Measurements from ENCODE around the gene MAP7D2. TPM values are rescaled to one million over a fixed set of nuclear protein-coding genes. Genes with fewer than 3 reads are reported as not detected.

MAP7D2 gene
- total and polyA plus RNA-seq, 2 of the 13 experiments (the other 11 are each of a cell fraction or from before 2014, with no cell fraction given), result 9.6 to 10.5 TPM

DNA sequence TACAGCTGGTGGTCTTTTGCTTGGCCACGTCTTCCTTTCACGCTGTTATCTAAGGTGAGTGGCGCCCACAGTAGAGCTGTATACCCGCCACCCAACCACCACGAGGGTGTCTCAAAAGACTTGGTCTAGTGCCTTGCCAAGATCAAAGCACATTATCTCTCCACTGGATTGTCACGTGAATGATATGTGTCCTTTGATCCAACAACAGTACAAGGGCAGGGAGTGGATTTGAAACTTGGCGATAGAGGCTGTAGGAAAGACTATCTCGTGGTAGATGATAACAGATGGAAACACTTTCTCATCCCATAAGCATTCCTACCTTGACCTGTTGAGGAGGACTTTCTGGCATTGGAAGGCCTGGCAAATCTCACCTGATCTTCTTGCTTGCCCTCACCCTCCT lies 88.1 kb downstream of the MAP7D2 start:
- in situ Hi-C loops (cut with HindIII; ENCODE audit: extremely low pct_ligation_motif_present, low pct_unique_long_range_greater_than_20kb), result no loop called here
- peak overlapping the region; percentile 64 for H3K27ac ChIP-seq (ENCODE audit: extremely low read length, insufficient read depth, low read length)
- TF ChIP-seq ZNF605 (CRISPR knock-in tag; IDR thresholded peaks at IDR 0.05) (no peak), ZNF746 (CRISPR knock-in tag; IDR thresholded peaks at IDR 0.05) (no peak), ZC3H4 (CRISPR knock-in tag; IDR thresholded peaks at IDR 0.05; ENCODE audit: borderline replicate concordance) (no peak), ZBTB34 (CRISPR knock-in tag; IDR thresholded peaks at IDR 0.05) (no peak), TOPORS (CRISPR knock-in tag; IDR thresholded peaks at IDR 0.05) (no peak), ZBTB39 (CRISPR knock-in tag; IDR thresholded peaks at IDR 0.05) (no peak), MLXIP (CRISPR knock-in tag; IDR thresholded peaks at IDR 0.05; ENCODE audit: borderline replicate concordance) (no peak), KDM1A (CRISPR knock-in tag; IDR thresholded peaks at IDR 0.05) (no peak), ZNF607 (CRISPR knock-in tag; IDR thresholded peaks at IDR 0.05; ENCODE audit: borderline replicate concordance) (no peak), CBX2 (IDR thresholded peaks at IDR 0.05; ENCODE audit: low read depth, low read length) (no peak), CBX2 (CRISPR knock-in tag; IDR thresholded peaks at IDR 0.05; ENCODE audit: low read depth) (no peak), HOXD1 (CRISPR knock-in tag; IDR thresholded peaks at IDR 0.05) (no peak), MEIS2 (CRISPR knock-in tag; IDR thresholded peaks at IDR 0.05) (no peak), RAD21 (CRISPR knock-in tag; IDR thresholded peaks at IDR 0.05) (no peak), ZNF546 (CRISPR knock-in tag; conservative IDR thresholded peaks at IDR 0.05) (no peak), FOXP1 (IDR thresholded peaks at IDR 0.05) (no peak), FOXP1 (CRISPR knock-in tag; IDR thresholded peaks at IDR 0.05) (no peak), STAT5B (CRISPR knock-in tag; IDR thresholded peaks at IDR 0.05) (no peak)
- TF ChIP-seq, protein P1, sequence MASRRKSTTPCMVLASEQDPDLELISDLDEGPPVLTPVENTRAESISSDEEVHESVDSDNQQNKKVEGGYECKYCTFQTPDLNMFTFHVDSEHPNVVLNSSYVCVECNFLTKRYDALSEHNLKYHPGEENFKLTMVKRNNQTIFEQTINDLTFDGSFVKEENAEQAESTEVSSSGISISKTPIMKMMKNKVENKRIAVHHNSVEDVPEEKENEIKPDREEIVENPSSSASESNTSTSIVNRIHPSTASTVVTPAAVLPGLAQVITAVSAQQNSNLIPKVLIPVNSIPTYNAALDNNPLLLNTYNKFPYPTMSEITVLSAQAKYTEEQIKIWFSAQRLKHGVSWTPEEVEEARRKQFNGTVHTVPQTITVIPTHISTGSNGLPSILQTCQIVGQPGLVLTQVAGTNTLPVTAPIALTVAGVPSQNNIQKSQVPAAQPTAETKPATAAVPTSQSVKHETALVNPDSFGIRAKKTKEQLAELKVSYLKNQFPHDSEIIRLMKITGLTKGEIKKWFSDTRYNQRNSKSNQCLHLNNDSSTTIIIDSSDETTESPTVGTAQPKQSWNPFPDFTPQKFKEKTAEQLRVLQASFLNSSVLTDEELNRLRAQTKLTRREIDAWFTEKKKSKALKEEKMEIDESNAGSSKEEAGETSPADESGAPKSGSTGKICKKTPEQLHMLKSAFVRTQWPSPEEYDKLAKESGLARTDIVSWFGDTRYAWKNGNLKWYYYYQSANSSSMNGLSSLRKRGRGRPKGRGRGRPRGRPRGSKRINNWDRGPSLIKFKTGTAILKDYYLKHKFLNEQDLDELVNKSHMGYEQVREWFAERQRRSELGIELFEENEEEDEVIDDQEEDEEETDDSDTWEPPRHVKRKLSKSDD (CRISPR knock-in tag; IDR thresholded peaks at IDR 0.05; ENCODE audit: low read depth), result no peak

More for the DNA sequence above, 88.1 kb downstream of the MAP7D2 start:
- Histone ChIP-seq H3K4me2 (ENCODE audit: low read depth, low read length) (no peak overlapping the region), H3K9ac (ENCODE audit: insufficient read depth, low read depth, low read length) (no peak overlapping the region), H3K36me3 (replicated peaks in 1 of 2; ENCODE audit: control insufficient read depth in 1 of 2, insufficient read depth in 2 of 2, low read length in 2 of 2) (peaks cover 0 to 1% of the 10 kb centered on the region in 2 experiments; a peak in 1 of 5 replicates), H3K4me3 (replicated peaks in 1 of 3; ENCODE audit: insufficient read depth in 1 of 3, low read depth in 2 of 3, low read length in 3 of 3) (no peak overlapping the region), H3K79me2 (ENCODE audit: insufficient read depth, low read length) (no peaks in the 10 kb centered on the region), H4K20me1 (ENCODE audit: insufficient read depth, low read length) (no peaks in the 10 kb centered on the region), H3K9me3 (ENCODE audit: low read length) (no peaks in the 10 kb centered on the region), H3K27me3 (ENCODE audit: control insufficient read depth in 1 of 2, insufficient read depth in 2 of 2, low read length in 2 of 2) (no peaks in the 10 kb centered on the region), H2AFZ (ENCODE audit: low read length) (no peak overlapping the region), H3K4me1 (ENCODE audit: insufficient read depth, low read length) (peaks cover 47% of the 10 kb centered on the region)
- ATAC-seq, result no peak
- peak; percentile 53 for DNase-seq (ENCODE audit: low spot score)
- no TSS peak for BruUV-seq (replicated peaks)
- CTCF ChIA-PET (ENCODE audit: low intra/inter-chr PET ratio, low total read pairs), result no interaction called here
- POLR2A ChIA-PET, result no interaction called here
- intact Hi-C loops (cut with micrococcal nuclease; ENCODE audit: unreplicated experiment), result no loop called here
- FAIRE-seq, result no peak
- WGBS (ENCODE audit: low lambda C conversion rate), result 71% methylated on average over 8 of the region's 8 CpGs

All from HepG2 (cell line).